ENCODE results near the gene RPH3AL.

RPH3AL gene

DNA sequence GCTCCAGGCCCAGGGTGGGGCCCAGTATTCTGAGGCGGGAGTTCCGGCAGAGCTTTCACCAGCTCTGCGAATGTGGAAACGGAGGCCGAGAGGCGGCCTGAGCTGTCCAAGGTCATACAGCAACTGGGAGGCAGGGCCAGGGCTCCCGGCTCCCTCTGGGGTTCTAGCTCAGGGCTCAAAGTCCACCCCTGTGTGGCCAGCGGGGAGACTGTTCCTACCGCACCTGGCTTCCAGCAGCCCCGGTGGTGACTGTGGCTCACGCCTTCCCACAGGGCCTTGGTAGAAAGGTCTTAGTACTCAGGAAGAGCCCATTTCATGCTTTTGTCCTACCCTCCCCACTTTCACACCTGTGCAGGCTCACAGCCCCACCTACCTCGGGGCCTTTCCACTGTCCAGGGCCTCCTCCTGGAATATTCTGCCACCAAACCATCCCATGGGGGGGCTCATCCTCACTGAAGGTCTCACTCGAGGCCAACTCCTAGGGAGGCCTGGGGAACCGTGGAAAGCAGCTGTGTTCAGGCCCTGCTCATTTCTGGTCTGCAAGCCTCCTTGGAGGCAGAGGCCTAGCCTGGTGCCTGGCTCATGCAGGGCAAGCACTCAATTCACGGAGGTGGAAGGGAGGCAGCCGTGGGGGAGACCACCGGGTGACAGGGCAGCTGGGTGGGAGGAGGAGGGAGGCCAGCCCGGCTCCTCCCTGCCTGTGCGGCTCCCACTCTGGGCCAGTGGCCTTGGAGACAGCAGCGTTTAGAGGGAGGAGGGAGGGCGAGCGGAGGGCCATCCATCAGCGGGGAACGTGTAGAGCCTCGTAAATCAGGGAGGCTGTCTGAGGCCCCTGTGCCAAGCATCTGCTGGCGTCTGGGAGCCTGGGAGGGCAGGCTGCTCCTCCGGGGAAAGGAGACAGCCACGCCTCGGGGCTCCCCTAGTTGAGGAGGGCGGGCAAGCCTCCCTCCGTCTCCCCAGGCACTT, 158.5 kb downstream of the RPH3AL start:
- DNase-seq: no peak

- DNase-seq: no peak
Measured at GRCh38 chr17:193426-193810, 159.2 kb downstream of the RPH3AL start.

DNA sequence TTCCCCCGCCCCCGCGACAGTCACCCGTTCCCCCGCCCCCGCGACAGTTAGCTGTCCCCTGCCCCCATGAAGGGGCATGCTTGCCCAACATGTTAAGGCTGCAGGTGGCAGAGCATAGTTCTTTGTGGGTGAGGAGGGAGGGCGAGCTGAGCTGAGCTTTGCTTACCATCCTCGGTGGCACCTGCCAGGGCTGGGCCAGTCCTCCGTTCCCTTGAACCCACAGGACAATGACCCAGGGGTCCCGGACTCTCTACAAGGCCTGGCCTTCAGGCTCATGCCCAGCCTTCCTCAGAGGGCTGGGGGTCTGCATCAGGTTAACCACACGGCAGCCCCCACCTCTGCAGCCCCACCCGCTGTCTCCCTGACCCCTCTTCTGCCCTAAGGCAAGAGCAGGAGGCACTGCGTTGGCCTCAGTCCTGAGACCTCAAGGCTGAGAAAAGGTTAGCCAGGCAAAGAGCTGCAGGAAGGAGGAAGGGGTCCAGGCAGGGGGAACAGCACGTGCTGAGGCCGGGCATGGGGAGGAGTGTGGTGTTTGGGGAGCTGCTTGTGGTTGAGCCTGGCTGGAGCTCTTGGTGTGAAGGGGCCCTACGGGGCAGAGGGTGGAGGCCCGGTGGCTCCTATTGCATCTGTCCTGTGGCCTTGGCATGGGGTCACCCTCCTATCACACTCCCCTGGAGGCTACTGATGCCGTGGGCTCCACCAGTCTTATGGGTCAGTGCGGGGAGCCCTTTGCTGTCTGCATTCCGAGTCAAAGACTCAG, 159.8 kb downstream of the RPH3AL start:
- DNase-seq: no peak

- DNase-seq: no peak
Measured at GRCh38 chr17:189444-189843, 163.2 kb downstream of the RPH3AL start.

GRCh38 chr17:187130-187529, 165.5 kb downstream of the RPH3AL start:
- DNase-seq: no peak

DNA sequence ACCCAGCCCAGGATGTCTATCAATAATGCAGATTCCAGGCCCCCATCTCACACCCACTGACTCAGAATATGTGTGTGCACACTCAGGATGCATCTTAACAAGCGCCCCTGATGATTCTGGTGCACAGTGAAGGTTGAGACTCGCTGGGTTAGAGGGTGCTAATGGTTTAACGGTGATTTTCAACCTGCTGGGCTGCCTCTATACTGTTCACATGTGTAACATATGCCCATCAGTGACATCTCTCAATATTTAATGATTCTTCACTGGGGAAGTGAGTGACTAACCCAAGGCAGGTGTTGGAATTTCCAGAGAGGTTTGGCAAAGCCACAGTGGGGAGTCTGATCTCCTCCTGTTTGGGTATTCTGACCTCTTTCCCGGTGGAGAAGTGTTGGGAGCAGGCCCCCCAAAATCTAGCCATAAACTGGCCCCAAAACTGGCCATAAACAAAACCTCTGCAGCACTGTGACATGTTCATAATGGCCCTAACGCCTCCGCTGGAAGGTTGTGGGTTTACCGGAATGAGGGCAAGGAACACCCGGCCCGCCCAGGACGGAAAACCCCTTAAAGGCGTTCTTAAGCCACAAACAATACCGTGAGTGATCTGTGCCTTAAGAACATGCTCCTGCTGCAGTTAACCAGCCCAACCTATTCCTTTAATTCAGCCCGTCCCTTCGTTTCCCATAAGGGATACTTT, 167.0 kb downstream of the RPH3AL start:
- DNase-seq: no peak

DNA sequence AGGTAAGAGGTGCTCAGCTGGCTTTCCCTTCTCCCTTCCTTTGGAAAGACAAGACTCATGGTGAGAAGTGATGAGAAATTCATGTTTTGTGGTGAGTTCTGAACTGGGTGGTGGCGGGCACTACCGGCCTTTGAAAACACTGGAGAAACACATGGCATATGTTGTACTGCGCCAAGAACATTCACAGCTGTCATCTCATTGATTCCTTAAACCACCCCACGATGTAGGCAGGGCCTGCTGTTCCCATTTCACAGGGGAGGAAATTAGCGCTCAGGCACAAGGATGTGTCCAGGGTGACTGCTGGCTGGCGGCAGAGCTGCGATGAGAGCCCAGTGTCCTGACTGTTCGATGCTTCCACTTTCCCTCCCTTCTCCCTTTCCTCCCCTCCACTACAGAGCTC, 169.6 kb downstream of the RPH3AL start:
- no peak for DNase-seq

GRCh38 chr17:182050-182751, 170.4 kb downstream of the RPH3AL start:
- DNase-seq: no peak

DNA sequence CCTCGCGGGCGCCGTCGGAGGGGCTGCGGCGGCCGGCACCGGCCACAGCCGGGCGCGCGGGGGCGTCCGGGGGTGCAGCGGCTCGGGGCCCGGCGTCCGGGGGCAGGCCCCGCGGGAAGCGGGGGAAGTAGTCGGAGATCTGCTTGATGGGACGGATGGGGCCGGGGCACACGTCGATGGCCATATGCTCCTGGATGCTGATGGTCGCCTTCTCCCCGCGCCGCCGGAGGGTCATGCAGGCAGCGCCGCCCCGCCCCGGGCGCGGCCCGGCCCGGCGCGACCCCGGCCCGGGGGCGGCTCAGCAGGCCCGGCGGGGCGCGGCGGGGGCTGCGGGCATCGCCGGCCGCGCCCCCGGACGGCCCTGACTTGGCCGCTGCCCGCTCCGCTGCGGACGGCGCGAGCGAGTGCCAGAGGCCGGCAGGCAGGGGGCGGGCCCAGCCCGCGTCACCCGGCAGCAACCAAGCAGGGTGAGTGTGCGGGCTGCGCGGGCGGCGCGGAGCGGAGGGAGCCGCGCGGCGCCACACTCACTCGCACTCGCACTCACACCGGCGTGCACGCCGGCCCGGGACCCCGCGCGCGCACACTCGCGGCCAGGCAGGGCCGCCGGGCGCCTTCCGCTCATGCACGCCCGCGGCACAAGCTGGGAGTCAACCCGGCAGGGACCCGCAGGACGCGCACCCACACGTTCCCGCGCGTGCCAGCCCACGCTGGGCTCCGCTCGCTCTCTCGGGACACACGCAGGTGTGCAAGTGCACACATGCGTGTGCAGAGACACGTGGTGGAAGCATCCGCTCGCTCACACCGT, 171.2 kb downstream of the RPH3AL start, which contains the start of gene DOC2B:
Gene DOC2B (minus strand): TSS at position 406 of the 805 bp plus-strand sequence. CDS start 171 bp downstream, at position 235.
- no peak for DNase-seq

DNA sequence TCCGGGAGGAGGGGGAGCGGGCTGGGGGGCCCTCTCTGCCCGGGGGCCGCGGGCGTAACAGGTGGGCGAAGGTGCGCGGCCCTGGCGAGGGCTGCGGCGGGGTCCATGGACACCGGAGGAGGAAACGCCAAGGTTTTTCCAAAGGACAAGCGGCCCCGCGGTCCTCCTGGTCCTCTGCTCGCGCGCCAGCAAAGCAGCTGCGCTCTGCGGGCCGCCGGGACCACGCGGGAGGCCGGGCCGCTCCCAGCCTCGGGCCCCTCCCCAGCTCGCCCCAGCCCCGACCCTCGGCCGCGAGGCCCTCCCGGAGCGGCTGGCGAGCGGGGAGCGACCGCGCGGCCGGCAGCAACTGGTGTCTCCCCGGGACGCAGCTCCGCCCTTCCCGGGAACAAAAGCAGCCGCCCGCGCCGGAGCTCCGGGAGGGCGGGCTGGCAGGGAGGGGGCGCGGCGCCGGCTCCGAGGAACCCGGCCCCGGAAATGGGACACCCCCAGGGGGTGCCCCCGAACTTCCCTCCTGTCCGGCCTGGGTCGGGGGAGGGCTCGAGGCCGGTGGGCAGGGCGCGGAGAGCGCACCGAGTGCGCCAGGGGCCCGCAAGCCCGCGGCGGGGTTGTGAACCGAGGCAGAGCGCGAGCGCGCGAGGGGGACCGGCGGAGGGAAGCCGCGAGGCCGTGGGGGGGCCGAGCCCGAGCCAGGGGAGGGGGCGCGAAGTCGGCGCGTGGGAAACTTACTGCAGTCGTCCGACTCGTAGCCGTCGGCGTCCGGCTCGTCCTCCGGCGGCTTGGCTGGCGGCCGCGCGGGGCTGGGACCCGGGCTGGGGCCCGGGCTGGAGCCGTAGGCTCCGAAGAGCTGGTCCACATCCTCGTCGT, 172.0 kb downstream of the RPH3AL start:
- DNase-seq: no peak

- DNase-seq: no peak
Measured at GRCh38 chr17:179781-180380, 172.7 kb downstream of the RPH3AL start.

GRCh38 chr17:179066-179432, 173.6 kb downstream of the RPH3AL start:
- DNase-seq: no peak

DNA sequence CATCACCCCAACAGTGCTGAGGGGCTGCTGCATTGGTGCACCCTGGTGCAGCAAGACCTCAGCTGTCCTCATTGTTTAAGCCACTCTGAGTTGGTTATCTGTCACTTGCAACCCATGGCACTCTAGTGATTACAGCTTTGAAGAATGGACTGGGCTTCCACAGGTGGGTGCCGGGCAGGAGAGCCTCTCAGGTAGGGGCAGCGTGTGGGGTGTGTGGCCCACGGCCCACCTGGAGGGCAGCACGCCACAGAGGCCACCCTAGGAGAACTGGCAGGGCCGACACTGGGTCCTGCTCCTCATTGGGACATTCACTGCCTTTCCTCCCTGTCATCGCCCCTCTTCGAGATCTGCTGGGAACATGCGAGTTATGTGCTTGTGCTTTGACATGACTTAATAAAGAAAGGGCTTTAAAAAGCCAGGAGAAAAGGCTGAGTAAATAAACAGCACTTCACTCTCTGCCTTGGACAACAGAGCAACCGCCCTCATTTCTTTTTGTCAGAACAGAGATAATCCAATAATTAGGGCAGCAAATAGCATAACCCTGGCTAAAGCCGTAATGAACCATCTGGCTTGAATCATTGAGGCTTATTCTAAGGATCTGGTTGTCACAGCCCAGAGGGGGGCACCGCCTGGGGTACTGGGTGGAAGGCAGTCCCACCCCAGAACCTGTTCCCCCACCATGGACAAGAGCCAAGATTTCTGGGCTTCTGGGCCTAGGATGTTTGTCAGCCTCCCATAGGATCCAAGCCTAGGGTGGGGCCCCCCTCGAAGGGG, 174.1 kb downstream of the RPH3AL start:
- no peak for DNase-seq

- no peak for DNase-seq
Measured at GRCh38 chr17:177762-178161, 174.8 kb downstream of the RPH3AL start.

GRCh38 chr17:177155-177554, 175.5 kb downstream of the RPH3AL start:
- DNase-seq: no peak

GRCh38 chr17:173166-173911, 179.3 kb downstream of the RPH3AL start:
- no peak for DNase-seq

GRCh38 chr17:172401-172800, 180.2 kb downstream of the RPH3AL start:
- DNase-seq: no peak

DNA sequence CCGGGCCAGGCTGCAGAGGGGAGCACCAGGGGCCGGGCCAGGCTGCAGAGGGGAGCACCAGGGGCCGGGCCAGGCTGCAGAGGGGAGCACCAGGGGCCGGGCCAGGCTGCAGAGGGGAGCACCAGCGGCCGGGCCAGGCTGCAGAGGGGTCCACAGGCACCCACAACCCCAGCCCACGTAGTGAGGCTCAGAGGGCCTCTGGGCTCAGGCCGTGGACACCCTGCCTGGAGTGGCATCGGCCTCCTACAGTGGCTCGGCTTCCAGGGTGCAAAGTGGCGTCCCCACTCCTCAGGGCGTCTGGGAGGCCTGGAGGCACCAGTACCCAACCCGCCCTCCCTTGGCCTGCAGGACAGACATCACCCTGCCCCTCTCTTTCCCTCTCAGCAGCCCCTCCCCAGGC, 180.7 kb downstream of the RPH3AL start:
- no peak for DNase-seq

All from activated CD4-positive, alpha-beta T cell treated with anti-CD3 and anti-CD28 coated beads, Interleukin-2, amount 50 U/mL, for 1 hour (primary cell).